Loucy (cell line): ENCODE results near the gene PLXDC1.

ENCODE experiments used
- CTCF ChIP-seq: fragments of 200-600 bp; sonication (generic); conservative IDR thresholded peaks from 2 replicates; pipeline ENCODE4 v1.5.1; 2014; ENCODE audit warnings: mild to moderate bottlenecking, antibody characterized with exemption, low read length
- EZH2phosphoT487 ChIP-seq: fragments of 200-600 bp; IDR thresholded peaks from 2 replicates; pipeline ENCODE4 v1.6.1; 2018; ENCODE audit warnings: antibody characterized with exemption, mild to moderate bottlenecking, moderate library complexity, borderline replicate concordance

- TF ChIP-seq CTCF (no peak), EZH2phosphoT487 (no peak)
Observed at GRCh38 chr17:39116224-39116623, 35.2 kb downstream of the PLXDC1 start.
